GM19467 (cell line): ENCODE measurements around the gene PRPS1.
"Not testable (repeated sequence)": the region's sequence is repeated elsewhere in the genome, so short reads cannot be mapped to it uniquely, and the experiment has no call there.

Source experiments
- ATAC-seq: cut with Tn5 transposase; IDR thresholded peaks from one replicate; pipeline ENCODE4 v1.9.1; 2021; ENCODE audit warnings: mild to moderate bottlenecking, moderate library complexity; ENCODE audit not compliant: unreplicated experiment

Gene PRPS1

DNA sequence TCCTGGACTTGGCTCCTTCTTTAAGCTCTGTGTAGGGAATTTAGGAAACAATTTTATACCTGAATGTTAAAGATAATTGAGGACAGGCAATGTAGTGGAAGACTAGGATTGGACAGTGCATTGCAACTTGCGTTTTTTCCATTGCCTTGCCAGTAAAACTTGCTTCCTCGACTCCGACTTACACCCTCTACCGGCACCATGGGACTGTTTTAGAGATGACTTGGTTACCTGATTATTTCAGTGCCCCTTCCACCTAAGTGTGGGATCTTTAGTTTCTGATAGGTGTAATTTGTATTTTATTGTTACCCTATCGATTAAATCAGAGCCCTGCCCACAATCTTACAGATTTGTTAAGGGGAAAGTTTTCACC, 1.2 kb downstream of the PRPS1 start:
- ATAC-seq: no peak

DNA sequence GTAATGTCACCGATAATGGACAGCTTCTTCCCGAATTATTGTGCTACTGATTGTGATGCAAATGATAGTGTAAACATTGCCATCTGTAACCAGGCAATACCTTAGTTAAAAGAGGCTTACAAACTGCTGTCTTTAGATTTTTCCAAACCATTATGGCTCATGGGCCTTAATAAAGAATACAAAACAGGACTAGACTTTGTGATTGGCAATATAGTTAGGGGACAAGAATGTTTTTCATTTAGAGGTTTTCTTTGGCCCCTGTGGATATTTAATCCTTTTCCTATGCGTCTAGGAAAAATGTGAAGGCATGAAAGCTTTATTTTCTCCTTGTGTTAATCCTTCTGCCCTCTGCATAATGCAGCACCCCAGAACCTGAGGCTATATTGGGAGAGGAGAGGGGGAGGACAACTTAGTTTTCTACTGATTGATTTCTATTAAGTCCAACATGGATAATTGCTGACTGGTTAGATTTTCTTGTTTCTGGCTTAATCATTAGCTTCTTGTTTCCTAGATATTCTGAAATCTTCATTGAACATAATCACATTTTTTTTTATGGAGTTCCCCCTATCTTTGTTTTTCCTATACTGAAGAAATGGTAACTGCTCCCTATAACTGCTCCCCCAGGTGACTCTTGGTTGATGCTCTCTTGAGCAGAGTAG, 1.9 kb downstream of the PRPS1 start:
- no peak for ATAC-seq

GRCh38 chrX:107632346-107632745, 4.0 kb downstream of the PRPS1 start:
- no peak for ATAC-seq

DNA sequence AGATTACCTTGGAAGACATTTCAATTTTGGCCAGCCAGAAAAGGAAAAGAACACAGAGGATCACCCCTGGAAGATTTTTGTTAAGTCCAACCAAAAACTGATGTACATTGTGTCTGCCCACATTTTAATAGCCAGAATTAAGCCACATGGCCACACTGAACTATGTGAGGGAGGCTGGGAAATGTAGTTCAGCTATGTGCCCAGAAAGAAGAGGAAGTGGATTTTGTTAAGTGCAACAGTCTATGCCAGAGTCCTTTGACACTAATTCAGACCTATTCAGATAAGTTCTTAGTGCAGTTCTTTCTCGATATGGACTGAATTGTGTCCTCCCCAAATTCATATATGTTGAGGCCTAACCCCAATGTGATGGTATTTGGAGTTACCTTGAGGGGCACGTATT, 18.4 kb downstream of the PRPS1 start:
- no peak for ATAC-seq

GRCh38 chrX:107648332-107648731, 20.0 kb downstream of the PRPS1 start:
- no peak for ATAC-seq

DNA sequence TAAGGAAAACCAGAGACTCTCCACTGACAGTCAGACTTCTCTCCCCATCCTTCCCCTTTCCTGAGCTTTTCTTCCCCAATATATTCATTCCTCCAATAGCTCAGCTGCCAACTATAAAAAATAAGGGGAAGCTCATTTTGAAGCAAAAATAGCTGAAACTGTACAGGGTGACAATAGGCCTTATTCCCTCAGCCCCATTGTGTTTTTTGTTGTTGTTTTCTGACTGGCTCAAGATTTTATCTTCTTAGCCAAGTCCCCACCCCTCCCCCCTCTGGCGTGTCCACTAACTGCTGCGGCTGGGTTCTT, 26.2 kb downstream of the PRPS1 start:
- no peak for ATAC-seq

GRCh38 chrX:107654872-107655761, 26.8 kb downstream of the PRPS1 start:
- ATAC-seq: no peak

DNA sequence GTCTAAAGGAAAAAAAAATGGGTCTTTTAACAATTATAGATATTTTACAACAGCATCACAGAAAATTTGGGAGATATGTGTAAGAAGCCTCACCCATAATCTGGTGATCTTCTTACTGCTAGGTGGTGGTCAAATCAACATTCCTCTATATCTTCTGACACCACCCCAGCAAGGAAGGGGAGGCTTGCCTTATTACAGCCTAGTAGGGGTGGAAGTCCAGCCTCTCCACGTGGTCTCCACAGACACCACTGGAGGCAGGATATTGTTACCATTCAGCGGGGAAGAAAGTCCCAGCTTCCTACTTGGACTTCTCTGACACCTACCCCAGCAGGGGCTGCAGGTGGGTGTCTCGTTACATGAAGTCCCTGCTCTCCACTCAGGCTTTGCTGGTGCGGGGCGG, 28.7 kb downstream of the PRPS1 start:
- no peak for ATAC-seq

- ATAC-seq: no peak
These were observed 30.4 kb downstream of the PRPS1 start for GRCh38 chrX:107658660-107659059.

GRCh38 chrX:107659286-107659685, 31.0 kb downstream of the PRPS1 start:
- ATAC-seq: no peak

GRCh38 chrX:107659768-107660167, 31.5 kb downstream of the PRPS1 start:
- ATAC-seq: peak; percentile 61

DNA sequence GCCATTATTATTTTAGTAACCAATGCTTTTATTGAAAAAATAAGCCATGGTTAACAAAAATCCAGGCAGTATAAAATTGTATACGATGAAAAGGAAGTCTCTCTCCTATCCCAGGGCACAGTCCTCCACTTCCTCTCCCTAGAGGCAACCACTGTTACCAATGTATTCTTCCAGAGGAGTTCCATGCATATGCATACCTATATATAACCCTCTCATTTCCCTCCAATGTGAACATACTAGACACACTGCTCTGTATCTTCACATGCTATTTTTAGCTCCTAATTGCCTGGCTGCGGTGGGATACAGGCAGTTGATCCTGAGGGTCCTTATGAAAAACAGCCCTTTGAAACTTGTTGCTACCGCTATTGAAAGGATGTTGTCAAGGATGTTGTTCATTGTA, 33.8 kb downstream of the PRPS1 start:
- no peak for ATAC-seq

DNA sequence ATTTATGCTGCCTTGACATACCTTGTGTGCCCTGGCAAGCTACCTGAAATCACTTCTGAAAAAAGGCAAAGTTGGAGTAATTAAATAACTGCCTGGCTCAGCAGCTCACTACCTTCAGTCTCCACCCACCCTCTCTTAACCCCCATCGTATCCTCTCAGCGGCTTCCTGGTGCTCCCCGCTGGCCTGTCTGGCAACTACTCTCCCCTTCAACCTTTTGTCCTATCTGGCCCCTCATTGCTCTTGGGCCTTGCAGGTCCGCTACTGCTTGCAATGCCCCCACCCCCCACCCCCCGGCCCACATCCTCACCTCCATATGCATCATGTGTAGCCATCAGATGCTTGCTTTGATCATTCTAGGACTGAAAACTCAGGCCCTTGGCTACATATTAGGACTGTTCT, 34.5 kb downstream of the PRPS1 start:
- ATAC-seq: no peak

GRCh38 chrX:107666931-107667330, 38.6 kb downstream of the PRPS1 start:
- no peak for ATAC-seq

DNA sequence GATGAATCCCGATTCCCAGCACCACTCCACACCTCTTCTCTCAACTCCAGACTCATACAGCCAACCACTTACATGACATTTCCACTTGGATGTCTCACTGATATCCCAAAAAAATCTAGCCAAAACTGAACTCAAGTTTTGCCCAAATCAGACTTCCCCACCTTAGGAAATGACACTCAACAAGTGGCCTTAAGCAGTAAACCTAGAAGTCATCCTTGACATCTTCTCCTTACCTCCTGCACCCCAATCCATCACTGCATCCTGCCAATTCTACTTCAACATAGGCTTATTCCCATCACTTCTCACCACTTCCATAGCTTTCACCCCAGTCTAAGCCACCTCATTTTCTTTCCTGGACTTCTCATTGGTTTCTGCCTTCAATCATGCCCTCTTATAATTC, 39.1 kb downstream of the PRPS1 start:
- no peak for ATAC-seq

DNA sequence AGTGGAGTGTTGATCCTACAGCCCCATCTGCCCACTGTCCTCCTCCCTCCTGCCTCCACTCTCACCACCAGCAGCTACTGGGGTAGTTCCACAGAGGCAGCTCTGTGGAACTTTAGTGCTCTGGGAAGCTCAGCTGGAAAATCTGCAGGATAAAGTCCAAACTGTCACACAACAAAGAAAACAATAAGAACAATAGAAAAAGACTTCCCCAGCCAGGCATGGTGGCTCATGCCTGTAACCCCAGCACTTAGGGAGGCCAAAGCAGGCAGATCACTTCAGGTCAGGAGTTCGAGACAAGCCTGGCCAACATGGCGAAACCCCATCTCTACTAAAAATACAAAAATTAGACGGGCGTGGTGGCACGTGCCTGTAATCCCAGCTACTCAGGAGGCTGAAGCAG, 40.4 kb downstream of the PRPS1 start:
- ATAC-seq: not testable (repeated sequence)

- no peak for ATAC-seq
These were observed 41.0 kb downstream of the PRPS1 start for GRCh38 chrX:107669261-107669660.

DNA sequence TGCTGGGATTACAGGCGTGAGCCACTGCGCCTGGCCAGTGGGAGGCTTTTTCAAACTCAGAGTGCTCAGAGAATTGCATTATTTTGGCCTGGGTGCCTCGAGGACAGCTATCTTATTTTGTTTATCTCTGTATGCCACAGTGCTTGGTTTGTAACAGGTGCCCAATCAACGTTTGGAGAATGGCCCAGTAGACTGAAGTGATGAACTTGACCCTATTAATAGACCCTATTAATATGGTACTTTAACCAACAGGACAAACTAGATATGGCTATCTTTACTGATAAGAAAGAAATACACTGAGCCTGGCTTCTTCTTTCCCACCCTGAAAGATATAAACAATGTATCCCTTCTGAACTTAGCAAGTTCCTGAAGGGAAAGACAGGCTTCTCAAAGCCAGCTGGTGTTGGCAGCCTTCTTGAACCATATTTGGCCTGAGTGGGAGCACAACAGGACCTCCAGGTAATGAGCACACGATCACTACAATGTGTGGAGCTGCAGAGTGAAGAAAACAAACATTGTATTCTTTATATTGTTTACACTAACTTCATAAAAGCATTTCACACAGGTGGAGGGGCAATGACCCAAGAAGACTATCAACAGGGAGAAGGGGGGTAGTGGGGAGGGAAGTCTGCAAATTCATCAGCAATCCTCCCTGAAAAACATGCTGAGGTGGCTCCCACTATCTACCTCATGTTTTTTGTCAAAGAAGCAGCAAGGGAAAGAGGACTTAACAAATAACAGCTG, 41.7 kb downstream of the PRPS1 start:
- ATAC-seq: no peak

- ATAC-seq: not testable (repeated sequence)
These were observed 42.9 kb downstream of the PRPS1 start for GRCh38 chrX:107671256-107671655.

GRCh38 chrX:107672955-107673378, 44.7 kb downstream of the PRPS1 start:
- peak; percentile 30 for ATAC-seq

- peak; percentile 0 for ATAC-seq
These were observed 45.1 kb downstream of the PRPS1 start for GRCh38 chrX:107673431-107673830.

GRCh38 chrX:107673933-107674479, 45.7 kb downstream of the PRPS1 start:
- peak; percentile 89 for ATAC-seq
